Measurements from ENCODE around the gene FARP2. TPM values are rescaled to one million over a fixed set of nuclear protein-coding genes. Genes with fewer than 3 reads are reported as not detected.

Gene FARP2
- total RNA-seq, 1 experiment from 2014 or later = 49.3 TPM

GRCh38 chr2:241329669-241330615 is 26.1 kb upstream of the FARP2 start:
- DNase-seq (ENCODE audit: low read depth, low spot score) (no peak), ATAC-seq (no peak)
- intact Hi-C loops (cut with micrococcal nuclease) = no loop called here
- BruUV-seq (replicated peaks) = no TSS peak
- no peak for TF ChIP-seq REST (IDR thresholded peaks at IDR 0.05; ENCODE audit: low read depth)
- TF ChIP-seq ATF3 (IDR thresholded peaks at IDR 0.05) = 0 out of 2 replicates have a peak, but pooled peaks have one; percentile 14
- ChIA-PET CTCF (no interaction called here), RAD21 (ENCODE audit: low non-redundant PET in 1 of 2, low total read pairs in 2 of 2, uncharacterized antibody in 2 of 2, unreplicated experiment in 2 of 2) (no interaction called here), POLR2A (no interaction called here)
- no peaks in the 10 kb centered on the region; the same call in 1 of the 2 replicates for H4K20me1 ChIP-seq (ENCODE audit: insufficient read depth)
- H3K27ac ChIP-seq (ENCODE audit: low read depth, low read length) = no peak overlapping the region
- H3K4me2 ChIP-seq (ENCODE audit: low read length) = no peak overlapping the region
- no peaks in the 10 kb centered on the region for H3K27me3 ChIP-seq (ENCODE audit: insufficient read depth, low read length)
- H3K4me1 ChIP-seq (ENCODE audit: control insufficient read depth in 1 of 2, insufficient read depth in 2 of 2, low read length in 2 of 2) = no peaks in the 10 kb centered on the region
- no peak overlapping the region for H2AFZ ChIP-seq (ENCODE audit: low read depth, low read length, poor library complexity, severe bottlenecking)
- no peak overlapping the region for H3K4me3 ChIP-seq (replicated peaks in 1 of 2; ENCODE audit: low read depth in 1 of 2, low read length in 2 of 2)
- H3K9ac ChIP-seq (ENCODE audit: low read length) = no peak overlapping the region
- H3K9me3 ChIP-seq (ENCODE audit: control insufficient read depth in 1 of 2, insufficient read depth in 1 of 2, low read depth in 1 of 2, low read length in 2 of 2) = no peaks in the 10 kb centered on the region
- peaks cover 6 to 59% of the 10 kb centered on the region in 2 experiments for H3K36me3 ChIP-seq (ENCODE audit: control insufficient read depth in 1 of 2, insufficient read depth in 2 of 2, low read length in 2 of 2)
- peaks cover 93% of the 10 kb centered on the region for H3K79me2 ChIP-seq (ENCODE audit: insufficient read depth, low read length)
- H3K9me2 ChIP-seq (ENCODE audit: insufficient read depth) = no peaks in the 10 kb centered on the region

GRCh38 chr2:241330616-241330981 is 25.5 kb upstream of the FARP2 start:
- H3K27me3 ChIP-seq (ENCODE audit: insufficient read depth, low read length) = no peaks in the 10 kb centered on the region
- H3K27ac ChIP-seq (ENCODE audit: low read depth, low read length) = no peak overlapping the region
- no peak overlapping the region for H2AFZ ChIP-seq (ENCODE audit: low read depth, low read length, poor library complexity, severe bottlenecking)
- H3K9me3 ChIP-seq (ENCODE audit: control insufficient read depth in 1 of 2, insufficient read depth in 1 of 2, low read depth in 1 of 2, low read length in 2 of 2) = no peaks in the 10 kb centered on the region
- no peak overlapping the region for H3K4me2 ChIP-seq (ENCODE audit: low read length)
- H3K36me3 ChIP-seq (ENCODE audit: control insufficient read depth in 1 of 2, insufficient read depth in 2 of 2, low read length in 2 of 2) = peaks cover 12 to 55% of the 10 kb centered on the region in 2 experiments
- BruUV-seq (replicated peaks) = no TSS peak
- intact Hi-C loops (cut with micrococcal nuclease) = no loop called here
- RAD21 ChIA-PET (ENCODE audit: low non-redundant PET in 1 of 2, low total read pairs in 2 of 2, uncharacterized antibody in 2 of 2, unreplicated experiment in 2 of 2) = no interaction called here
- H3K79me2 ChIP-seq (ENCODE audit: insufficient read depth, low read length) = peaks cover 92% of the 10 kb centered on the region
- DNase-seq (ENCODE audit: low read depth, low spot score) (no peak), ATAC-seq (no peak)
- H3K4me1 ChIP-seq (ENCODE audit: control insufficient read depth in 1 of 2, insufficient read depth in 2 of 2, low read length in 2 of 2) = no peaks in the 10 kb centered on the region
- H3K4me3 ChIP-seq (replicated peaks in 1 of 2; ENCODE audit: low read depth in 1 of 2, low read length in 2 of 2) = no peak overlapping the region
- H3K9ac ChIP-seq (ENCODE audit: low read length) = no peak overlapping the region
- no peaks in the 10 kb centered on the region for H4K20me1 ChIP-seq (ENCODE audit: insufficient read depth)
- POLR2A ChIA-PET = no interaction called here
- no peaks in the 10 kb centered on the region for H3K9me2 ChIP-seq (ENCODE audit: insufficient read depth)
- CTCF ChIA-PET = no interaction called here
- TF ChIP-seq ATF3 (IDR thresholded peaks at IDR 0.05) (no peak), EZH2 (IDR thresholded peaks at IDR 0.05) (no peak), ZNF274 (IDR thresholded peaks at IDR 0.05; ENCODE audit: low read depth, low read length) (no peak), SP1 (IDR thresholded peaks at IDR 0.05; ENCODE audit: low read depth) (no peak), EZH2phosphoT487 (IDR thresholded peaks at IDR 0.05; ENCODE audit: borderline replicate concordance) (no peak), FOSL1 (IDR thresholded peaks at IDR 0.05; ENCODE audit: low read depth) (no peak), TCF7L2 (IDR thresholded peaks at IDR 0.05; ENCODE audit: borderline replicate concordance, extremely low read depth, insufficient read depth, insufficient read length) (no peak), RAD21 (IDR thresholded peaks at IDR 0.05; ENCODE audit: low read depth) (no peak), CBX3 (IDR thresholded peaks at IDR 0.05; ENCODE audit: low read depth) (no peak), POLR2A (IDR thresholded peaks at IDR 0.05; ENCODE audit: borderline replicate concordance, extremely low read depth, insufficient read depth, insufficient read length) (no peak), MAX (IDR thresholded peaks at IDR 0.05) (no peak)
- TF ChIP-seq, protein P1, sequence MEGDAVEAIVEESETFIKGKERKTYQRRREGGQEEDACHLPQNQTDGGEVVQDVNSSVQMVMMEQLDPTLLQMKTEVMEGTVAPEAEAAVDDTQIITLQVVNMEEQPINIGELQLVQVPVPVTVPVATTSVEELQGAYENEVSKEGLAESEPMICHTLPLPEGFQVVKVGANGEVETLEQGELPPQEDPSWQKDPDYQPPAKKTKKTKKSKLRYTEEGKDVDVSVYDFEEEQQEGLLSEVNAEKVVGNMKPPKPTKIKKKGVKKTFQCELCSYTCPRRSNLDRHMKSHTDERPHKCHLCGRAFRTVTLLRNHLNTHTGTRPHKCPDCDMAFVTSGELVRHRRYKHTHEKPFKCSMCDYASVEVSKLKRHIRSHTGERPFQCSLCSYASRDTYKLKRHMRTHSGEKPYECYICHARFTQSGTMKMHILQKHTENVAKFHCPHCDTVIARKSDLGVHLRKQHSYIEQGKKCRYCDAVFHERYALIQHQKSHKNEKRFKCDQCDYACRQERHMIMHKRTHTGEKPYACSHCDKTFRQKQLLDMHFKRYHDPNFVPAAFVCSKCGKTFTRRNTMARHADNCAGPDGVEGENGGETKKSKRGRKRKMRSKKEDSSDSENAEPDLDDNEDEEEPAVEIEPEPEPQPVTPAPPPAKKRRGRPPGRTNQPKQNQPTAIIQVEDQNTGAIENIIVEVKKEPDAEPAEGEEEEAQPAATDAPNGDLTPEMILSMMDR (IDR thresholded peaks at IDR 0.05 in 2 of 3, conservative IDR thresholded peaks at IDR 0.05 in 1 of 3; ENCODE audit: borderline replicate concordance in 1 of 3, insufficient read depth in 1 of 3, low read depth in 2 of 3, low read length in 2 of 3) = no peak

All from HCT116 (cell line).